K562 (cell line): ENCODE results near the gene FAAH. TPM values are rescaled to one million over a fixed set of nuclear protein-coding genes. Genes with fewer than 3 reads are reported as not detected.

ENCODE experiments used
- ATF1 ChIP-seq, 2 experiments: fragments of 450-650 bp in 1 of 2; IDR thresholded peaks; 2 replicates each; pipeline ENCODE4 v1.6.1; 2016; ENCODE audit warnings: missing compliant biosample characterization in 1 of 2, missing genetic modification characterization in 1 of 2
- L3MBTL2 ChIP-seq: fragments of 450-650 bp; IDR thresholded peaks from 2 replicates; pipeline ENCODE4 v1.6.1; 2016; ENCODE audit warnings: mild to moderate bottlenecking, moderate library complexity
- MTA2 ChIP-seq: fragments of 450-650 bp; IDR thresholded peaks from 2 replicates; pipeline ENCODE4 v1.6.1; 2016; ENCODE audit warnings: low read depth
- TEAD1 ChIP-seq, 2 experiments: fragments of 450-650 bp in 1 of 2; sonication (generic) in 1 of 2; formaldehyde crosslinking; IDR thresholded peaks; 2 replicates each; pipeline versions ENCODE4 v1.4.0 to v1.8.0; 2020 to 2022; ENCODE audit warnings: mild to moderate bottlenecking in 2 of 2, missing genetic modification reagents in 1 of 2
- TEAD2 ChIP-seq: fragments of 450-650 bp; IDR thresholded peaks from 2 replicates; pipeline ENCODE4 v1.6.1; 2016; ENCODE audit warnings: missing genetic modification characterization, control low read depth, missing compliant biosample characterization
- TRIM25 ChIP-seq: fragments of 450-650 bp; IDR thresholded peaks from 2 replicates; pipeline ENCODE4 v1.7.0; 2016; ENCODE audit warnings: borderline replicate concordance
- ZNF165 ChIP-seq: fragments of 250-450 bp; sonication (Bioruptor Pico); IDR thresholded peaks from 2 replicates; pipeline ENCODE4 v1.4.0; 2020; ENCODE audit warnings: borderline replicate concordance
- polyA plus RNA-seq, 8 experiments: library from polyadenylated mRNA; depleted of rRNA in 4 of 8; stranded (reverse) in 5 of 8; unstranded in 3 of 8; fragments of >200 nt; fragmentation: Nextera tagmentation in 2 of 8; fragmentation: Illumina TruSeq in 1 of 8; extraction: Ambion mirVana in 2 of 8; extraction: Trizol in 1 of 8; gene quantifications; 2 replicates each; pipeline versions ENCODE4 v1.2.1 to v1.2.3, GENCODE V29; 2011 to 2014; ENCODE audit warnings: inconsistent platforms in 1 of 8, missing spikeins in 1 of 8
- total RNA-seq, 7 experiments: library from RNA; depleted of rRNA in 6 of 7; stranded (reverse); fragments of >200 nt in 6 of 7; fragmentation: Illumina TruSeq in 2 of 7; extraction: Trizol in 2 of 7; gene quantifications; 2 replicates each; pipeline versions ENCODE4 v1.2.1 to v1.2.3, GENCODE V29; 2011 to 2021; ENCODE audit warnings: low replicate concordance in 1 of 7
- TF ChIP-seq, protein P1 (sequence below): sonication (generic); formaldehyde crosslinking; IDR thresholded peaks from 2 replicates; pipeline ENCODE4 v1.9.0; 2022; ENCODE audit warnings: mild to moderate bottlenecking, missing genetic modification reagents
- TF ChIP-seq, protein P2 (sequence below): fragments of 250-450 bp; sonication (Bioruptor Pico); IDR thresholded peaks from 2 replicates; pipeline ENCODE4 v1.4.0; 2020

The FAAH gene
- total and polyA plus RNA-seq, 9 of the 15 experiments (the other 6 are each of a cell fraction or from before 2014, with no cell fraction given), result 0.06 to 1.1 (median 0.32) TPM

GRCh38 chr1:46449223-46450159 is 55.4 kb downstream of the FAAH start (continued):
- TF ChIP-seq TRIM25 (no peak), TEAD2 (no peak), ATF1 (CRISPR knock-in tag; IDR thresholded peaks at IDR 0.05) (no peak), ATF1 (tag; IDR thresholded peaks at IDR 0.05) (peak; percentile 22; the same call in 1 of the 2 replicates), MTA2 (peak; percentile 35; the same call in 1 of the 2 replicates), ZNF165 (CRISPR knock-in tag) (0 out of 2 replicates have a peak, but pooled peaks have one; percentile 31), TEAD1 (CRISPR knock-in tag; IDR thresholded peaks at IDR 0.05) (no peak), L3MBTL2 (0 out of 2 replicates have a peak, but pooled peaks have one; percentile 10)
- TF ChIP-seq, protein P1, sequence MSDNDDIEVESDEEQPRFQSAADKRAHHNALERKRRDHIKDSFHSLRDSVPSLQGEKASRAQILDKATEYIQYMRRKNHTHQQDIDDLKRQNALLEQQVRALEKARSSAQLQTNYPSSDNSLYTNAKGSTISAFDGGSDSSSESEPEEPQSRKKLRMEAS (CRISPR knock-in tag), result no peak
- TF ChIP-seq, protein P2, sequence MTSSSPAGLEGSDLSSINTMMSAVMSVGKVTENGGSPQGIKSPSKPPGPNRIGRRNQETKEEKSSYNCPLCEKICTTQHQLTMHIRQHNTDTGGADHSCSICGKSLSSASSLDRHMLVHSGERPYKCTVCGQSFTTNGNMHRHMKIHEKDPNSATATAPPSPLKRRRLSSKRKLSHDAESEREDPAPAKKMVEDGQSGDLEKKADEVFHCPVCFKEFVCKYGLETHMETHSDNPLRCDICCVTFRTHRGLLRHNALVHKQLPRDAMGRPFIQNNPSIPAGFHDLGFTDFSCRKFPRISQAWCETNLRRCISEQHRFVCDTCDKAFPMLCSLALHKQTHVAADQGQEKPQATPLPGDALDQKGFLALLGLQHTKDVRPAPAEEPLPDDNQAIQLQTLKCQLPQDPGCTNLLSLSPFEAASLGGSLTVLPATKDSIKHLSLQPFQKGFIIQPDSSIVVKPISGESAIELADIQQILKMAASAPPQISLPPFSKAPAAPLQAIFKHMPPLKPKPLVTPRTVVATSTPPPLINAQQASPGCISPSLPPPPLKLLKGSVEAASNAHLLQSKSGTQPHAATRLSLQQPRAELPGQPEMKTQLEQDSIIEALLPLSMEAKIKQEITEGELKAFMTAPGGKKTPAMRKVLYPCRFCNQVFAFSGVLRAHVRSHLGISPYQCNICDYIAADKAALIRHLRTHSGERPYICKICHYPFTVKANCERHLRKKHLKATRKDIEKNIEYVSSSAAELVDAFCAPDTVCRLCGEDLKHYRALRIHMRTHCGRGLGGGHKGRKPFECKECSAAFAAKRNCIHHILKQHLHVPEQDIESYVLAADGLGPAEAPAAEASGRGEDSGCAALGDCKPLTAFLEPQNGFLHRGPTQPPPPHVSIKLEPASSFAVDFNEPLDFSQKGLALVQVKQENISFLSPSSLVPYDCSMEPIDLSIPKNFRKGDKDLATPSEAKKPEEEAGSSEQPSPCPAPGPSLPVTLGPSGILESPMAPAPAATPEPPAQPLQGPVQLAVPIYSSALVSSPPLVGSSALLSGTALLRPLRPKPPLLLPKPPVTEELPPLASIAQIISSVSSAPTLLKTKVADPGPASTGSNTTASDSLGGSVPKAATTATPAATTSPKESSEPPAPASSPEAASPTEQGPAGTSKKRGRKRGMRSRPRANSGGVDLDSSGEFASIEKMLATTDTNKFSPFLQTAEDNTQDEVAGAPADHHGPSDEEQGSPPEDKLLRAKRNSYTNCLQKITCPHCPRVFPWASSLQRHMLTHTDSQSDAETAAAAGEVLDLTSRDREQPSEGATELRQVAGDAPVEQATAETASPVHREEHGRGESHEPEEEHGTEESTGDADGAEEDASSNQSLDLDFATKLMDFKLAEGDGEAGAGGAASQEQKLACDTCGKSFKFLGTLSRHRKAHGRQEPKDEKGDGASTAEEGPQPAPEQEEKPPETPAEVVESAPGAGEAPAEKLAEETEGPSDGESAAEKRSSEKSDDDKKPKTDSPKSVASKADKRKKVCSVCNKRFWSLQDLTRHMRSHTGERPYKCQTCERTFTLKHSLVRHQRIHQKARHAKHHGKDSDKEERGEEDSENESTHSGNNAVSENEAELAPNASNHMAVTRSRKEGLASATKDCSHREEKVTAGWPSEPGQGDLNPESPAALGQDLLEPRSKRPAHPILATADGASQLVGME (CRISPR knock-in tag), result peak; percentile 92
